ENCODE measurements around the gene FOXA2.

Gene FOXA2

DNA sequence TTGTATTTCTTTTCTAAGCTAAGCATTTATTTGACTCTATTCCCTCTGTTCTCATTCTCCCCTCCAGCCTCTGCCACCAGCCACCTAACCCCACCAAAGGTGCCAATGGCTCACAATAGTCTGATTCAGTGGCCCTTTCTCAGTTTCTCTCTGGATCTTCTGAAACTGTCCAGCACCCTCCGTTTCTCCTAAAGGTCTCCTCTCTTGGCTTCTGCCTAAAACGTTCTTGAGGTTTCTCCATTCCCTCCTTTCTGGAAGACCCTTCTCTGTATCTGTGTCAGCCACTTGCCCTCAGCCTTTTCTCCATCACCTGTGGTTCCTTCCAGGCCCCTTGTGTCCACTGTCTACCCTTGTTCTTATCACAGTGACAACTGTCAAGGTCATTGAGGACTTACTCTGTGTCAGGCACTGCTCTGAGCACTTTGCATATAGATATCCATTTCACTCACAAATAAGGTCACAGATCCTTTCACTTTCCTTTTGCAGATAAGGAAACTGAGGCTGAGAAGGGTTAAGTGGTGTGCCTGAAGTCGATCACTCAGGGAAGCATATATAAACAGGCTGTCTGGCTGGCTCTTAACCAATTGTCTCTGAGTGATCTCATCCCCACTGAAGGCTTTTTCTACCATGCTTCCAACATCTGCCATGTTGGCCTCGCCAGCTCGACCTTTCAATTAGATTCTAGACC is 48.1 kb downstream of the FOXA2 start:
- no peak for DNase-seq

DNA sequence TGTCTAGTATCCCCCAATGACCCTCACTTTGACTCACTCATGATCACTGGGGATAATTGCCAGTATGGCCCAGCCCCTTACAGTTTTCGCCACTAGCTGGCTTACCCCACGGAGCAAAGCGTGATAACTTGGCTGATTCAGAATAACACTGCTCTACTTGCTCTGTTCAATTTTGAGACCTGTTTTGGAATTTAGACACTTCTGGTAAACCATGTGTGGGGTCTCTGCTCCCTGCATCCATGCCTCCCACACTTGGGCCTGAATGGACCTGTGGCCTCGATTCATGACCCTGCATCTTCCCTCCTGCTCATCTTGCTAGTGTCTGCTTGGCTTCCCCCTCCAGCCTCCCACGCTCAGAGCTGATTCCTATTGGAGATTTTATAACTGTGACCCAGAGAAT is 48.9 kb downstream of the FOXA2 start:
- no peak for DNase-seq

DNA sequence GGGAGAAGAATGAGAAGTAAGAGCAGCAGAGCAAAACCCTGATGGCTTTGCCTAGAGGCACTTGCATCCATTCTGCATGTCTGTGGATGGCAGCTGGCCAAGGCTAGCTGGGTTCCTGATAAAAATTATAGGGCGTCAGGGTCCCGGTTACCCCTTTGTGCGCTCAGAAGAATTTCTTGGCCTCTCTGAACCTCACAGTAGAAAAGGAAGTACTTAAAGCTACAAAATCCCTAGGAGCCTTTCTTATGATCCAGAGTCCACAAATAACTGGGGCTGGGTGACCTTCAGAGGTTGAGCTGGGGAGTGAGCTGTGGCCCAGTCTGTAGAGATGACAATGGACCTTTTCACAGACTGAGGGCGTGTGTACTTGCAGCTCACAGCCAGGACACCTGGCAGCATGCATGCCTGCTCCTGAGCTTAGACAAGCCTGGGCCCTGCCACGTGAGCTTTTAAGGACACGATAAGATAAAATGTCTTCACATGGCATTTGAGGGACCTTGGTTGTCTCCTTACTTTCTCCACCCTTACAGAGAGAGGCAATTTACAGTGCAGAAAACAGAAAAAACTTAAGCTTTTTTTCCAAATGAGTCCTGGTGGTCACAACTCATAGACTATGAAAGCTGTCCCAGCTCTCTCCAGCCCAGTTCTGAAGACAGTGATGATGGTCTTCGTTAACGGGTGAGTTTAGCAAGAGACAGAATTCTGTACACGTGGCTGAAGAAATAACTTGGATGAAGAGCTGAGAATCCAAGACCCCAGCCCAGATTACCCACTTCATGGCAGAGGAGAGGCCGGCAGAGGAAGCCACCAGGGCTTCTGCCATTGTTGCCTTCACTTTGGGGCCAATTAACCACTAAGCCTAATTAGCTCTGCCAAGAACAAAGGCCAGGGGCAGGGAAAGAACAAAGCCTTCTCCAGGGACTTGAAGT is 50.3 kb downstream of the FOXA2 start:
- DNase-seq = no peak

DNA sequence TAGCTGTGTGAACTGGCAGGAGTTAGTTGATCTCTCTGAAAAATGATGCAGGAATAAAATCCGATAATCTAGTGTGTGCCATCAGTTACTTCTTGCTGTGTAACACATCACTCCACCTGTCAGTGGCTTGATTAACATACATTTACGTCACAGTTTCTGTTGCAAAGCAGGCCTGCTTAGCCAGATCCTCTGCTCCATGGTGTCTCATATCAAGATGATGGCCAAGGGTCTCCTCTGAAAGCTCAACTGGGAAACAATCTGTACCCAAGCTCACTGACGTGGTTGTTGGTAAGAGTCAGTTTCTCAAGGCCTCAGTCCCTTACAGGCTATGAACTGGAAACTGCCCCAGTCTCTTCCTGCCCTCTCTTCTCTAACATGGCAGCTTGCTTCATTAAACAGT is 51.8 kb downstream of the FOXA2 start:
- no peak for DNase-seq

DNA sequence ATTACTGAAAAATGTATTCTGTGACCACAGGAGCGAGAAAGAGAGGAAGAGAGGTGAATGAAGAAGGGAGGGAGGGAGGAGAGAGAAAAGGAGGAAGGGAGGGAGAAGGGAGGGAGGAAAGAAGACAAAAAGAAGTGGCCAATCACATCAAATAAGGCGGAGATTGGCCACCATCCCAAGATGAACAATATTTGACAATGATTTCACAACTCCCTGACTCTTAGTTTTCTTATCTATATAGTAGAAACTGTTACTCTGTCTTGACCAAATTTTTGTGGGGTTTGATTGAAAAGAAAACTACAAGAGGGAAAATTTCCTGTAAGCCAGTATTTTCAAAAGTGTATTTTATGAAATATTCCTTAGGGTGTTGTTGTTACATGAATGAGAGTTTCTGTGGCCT is 52.6 kb downstream of the FOXA2 start:
- no peak for DNase-seq

DNA sequence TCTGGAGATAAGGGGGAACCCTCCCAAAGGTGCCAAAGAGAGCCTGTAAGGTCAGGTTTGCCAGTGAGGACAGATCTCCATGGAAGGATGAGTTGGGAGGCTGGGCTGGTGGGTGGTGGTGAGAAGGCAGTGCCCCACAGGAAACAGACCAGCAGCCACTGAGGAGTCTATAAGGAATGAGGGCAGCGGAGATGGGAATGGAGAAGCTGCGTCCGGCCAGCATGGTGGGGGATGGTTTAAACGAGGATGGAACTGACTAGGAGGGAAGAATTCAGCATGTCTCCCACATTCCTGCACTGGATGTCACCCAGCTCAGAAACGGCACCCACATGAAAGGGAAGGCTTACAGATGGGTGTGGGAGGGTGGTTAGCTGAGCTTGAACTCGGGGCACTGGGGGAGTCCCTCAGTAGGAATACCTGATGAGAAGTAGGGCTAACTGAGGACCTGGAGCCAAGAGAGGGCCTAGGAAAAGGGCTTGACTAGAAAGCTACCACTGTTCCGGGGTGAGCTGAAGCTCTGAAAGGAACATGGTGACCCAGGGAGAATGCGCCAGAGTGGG is 53.2 kb downstream of the FOXA2 start:
- no peak for DNase-seq
